K562 (cell line): Measurements from ENCODE around the gene HSPA1L. TPM values are rescaled to one million over a fixed set of nuclear protein-coding genes. Genes with fewer than 3 reads are reported as not detected.

Source experiments
- ATF1 ChIP-seq, 2 experiments: fragments of 450-650 bp in 1 of 2; IDR thresholded peaks; 2 replicates each; pipeline ENCODE4 v1.6.1; 2016; ENCODE audit warnings: missing compliant biosample characterization in 1 of 2, missing genetic modification characterization in 1 of 2
- BHLHE40 ChIP-seq: IDR thresholded peaks from 2 replicates; pipeline ENCODE4 v1.6.1; 2011; ENCODE audit warnings: low read length, improper control_type of control experiment
- CBX3 ChIP-seq, 2 experiments: IDR thresholded peaks; 1 replicate in 1 of 2; 2 replicates in 1 of 2; pipeline ENCODE4 v1.6.1; 2012; ENCODE audit warnings: inconsistent platforms in 2 of 2, low read length in 2 of 2, borderline replicate concordance in 1 of 2, control low read depth in 1 of 2
- E2F3 ChIP-seq: fragments of 250-450 bp; sonication (Bioruptor Pico); IDR thresholded peaks from 2 replicates; pipeline ENCODE4 v1.4.0; 2020; ENCODE audit warnings: mild to moderate bottlenecking
- GTF2F1 ChIP-seq: IDR thresholded peaks from 2 replicates; pipeline ENCODE4 v1.6.1; 2011; ENCODE audit warnings: low read depth, low read length, improper control_type of control experiment
- HLTF ChIP-seq: fragments of 450-650 bp; IDR thresholded peaks from 2 replicates; pipeline ENCODE4 v1.6.1; 2016
- NELFE ChIP-seq: IDR thresholded peaks from 2 replicates; pipeline ENCODE4 v1.6.1; 2011; ENCODE audit warnings: mild to moderate bottlenecking; ENCODE audit not compliant: insufficient read depth, insufficient read length
- PHB ChIP-seq: fragments of 250-450 bp; sonication (Bioruptor Pico); IDR thresholded peaks from 2 replicates; pipeline ENCODE4 v1.5.0; 2021
- RBBP5 ChIP-seq: fragments of 200-600 bp; sonication (generic); IDR thresholded peaks from 2 replicates; pipeline ENCODE4 v1.6.1; 2012; ENCODE audit warnings: borderline replicate concordance, mild to moderate bottlenecking, low read length, control low read depth, inconsistent platforms; ENCODE audit not compliant: insufficient read depth, poor library complexity, severe bottlenecking
- SMARCE1 ChIP-seq: fragments of 450-650 bp; IDR thresholded peaks from 2 replicates; pipeline ENCODE4 v1.7.1; 2016; ENCODE audit warnings: mild to moderate bottlenecking
- SMC3 ChIP-seq: conservative IDR thresholded peaks from 2 replicates; pipeline ENCODE4 v1.6.1; 2011; ENCODE audit warnings: low read depth, low read length, improper control_type of control experiment; ENCODE audit not compliant: insufficient read depth
- SREBF1 ChIP-seq: fragments of 150-350 bp; IDR thresholded peaks from 2 replicates; pipeline ENCODE4 v1.6.1; 2014; ENCODE audit warnings: antibody characterized with exemption, low read depth, low read length, borderline replicate concordance
- SRSF3 ChIP-seq: fragments of 200-400 bp; formaldehyde crosslinking; IDR thresholded peaks from 2 replicates; pipeline ENCODE4 v1.6.1; 2016; ENCODE audit warnings: mild to moderate bottlenecking, low read length, moderate library complexity; ENCODE audit not compliant: insufficient read depth
- TAF9B ChIP-seq: fragments of 450-650 bp; IDR thresholded peaks from 2 replicates; pipeline ENCODE4 v1.6.1; 2018; ENCODE audit warnings: mild to moderate bottlenecking; ENCODE audit not compliant: partially characterized antibody
- TBL1XR1 ChIP-seq, 2 experiments: IDR thresholded peaks; 2 replicates each; pipeline ENCODE4 v1.6.1; 2012; ENCODE audit warnings: improper control_type of control experiment in 2 of 2, low read length in 2 of 2, mild to moderate bottlenecking in 1 of 2
- TRIM24 ChIP-seq, 2 experiments: fragments of 450-650 bp; IDR thresholded peaks; 2 replicates each; pipeline ENCODE4 v1.6.1; 2016
- ZNF75A ChIP-seq: fragments of 450-650 bp; formaldehyde crosslinking; IDR thresholded peaks from 2 replicates; pipeline ENCODE4 v1.4.0; 2020; ENCODE audit warnings: mild to moderate bottlenecking
- polyA plus RNA-seq, 8 experiments: library from polyadenylated mRNA; depleted of rRNA in 4 of 8; stranded (reverse) in 5 of 8; unstranded in 3 of 8; fragments of >200 nt; fragmentation: Nextera tagmentation in 2 of 8; fragmentation: Illumina TruSeq in 1 of 8; extraction: Ambion mirVana in 2 of 8; extraction: Trizol in 1 of 8; gene quantifications; 2 replicates each; pipeline versions ENCODE4 v1.2.1 to v1.2.3, GENCODE V29; 2011 to 2014; ENCODE audit warnings: inconsistent platforms in 1 of 8, missing spikeins in 1 of 8
- total RNA-seq, 7 experiments: library from RNA; depleted of rRNA in 6 of 7; stranded (reverse); fragments of >200 nt in 6 of 7; fragmentation: Illumina TruSeq in 2 of 7; extraction: Trizol in 2 of 7; gene quantifications; 2 replicates each; pipeline versions ENCODE4 v1.2.1 to v1.2.3, GENCODE V29; 2011 to 2021; ENCODE audit warnings: low replicate concordance in 1 of 7
- TF ChIP-seq, protein P1 (sequence below): sonication (generic); formaldehyde crosslinking; IDR thresholded peaks from 2 replicates; pipeline ENCODE4 v1.8.0; 2022; ENCODE audit warnings: mild to moderate bottlenecking, missing genetic modification reagents
- TF ChIP-seq, protein P2 (sequence below): fragments of 450-650 bp; IDR thresholded peaks from 2 replicates; pipeline ENCODE4 v1.6.1; 2017; ENCODE audit warnings: mild to moderate bottlenecking, moderate library complexity
- TF ChIP-seq, protein P3 (sequence below), 3 experiments: fragments of 200-800 bp in 1 of 3; fragments of 250-450 bp in 1 of 3; fragments of 450-650 bp in 1 of 3; sonication (Bioruptor Pico) in 1 of 3; sonication (Bioruptor generic) in 1 of 3; formaldehyde crosslinking in 1 of 3; IDR thresholded peaks; 2 replicates each; pipeline versions ENCODE4 v1.6.1 to v1.8.0; 2016 to 2022; ENCODE audit warnings: mild to moderate bottlenecking in 2 of 3, missing genetic modification characterization in 2 of 3, missing compliant biosample characterization in 1 of 3, moderate library complexity in 1 of 3

The HSPA1L gene
- total and polyA plus RNA-seq, 9 of the 15 experiments (the other 6 are each of a cell fraction or from before 2014, with no cell fraction given): 0.14 to 2.1 (median 1.3) TPM

DNA sequence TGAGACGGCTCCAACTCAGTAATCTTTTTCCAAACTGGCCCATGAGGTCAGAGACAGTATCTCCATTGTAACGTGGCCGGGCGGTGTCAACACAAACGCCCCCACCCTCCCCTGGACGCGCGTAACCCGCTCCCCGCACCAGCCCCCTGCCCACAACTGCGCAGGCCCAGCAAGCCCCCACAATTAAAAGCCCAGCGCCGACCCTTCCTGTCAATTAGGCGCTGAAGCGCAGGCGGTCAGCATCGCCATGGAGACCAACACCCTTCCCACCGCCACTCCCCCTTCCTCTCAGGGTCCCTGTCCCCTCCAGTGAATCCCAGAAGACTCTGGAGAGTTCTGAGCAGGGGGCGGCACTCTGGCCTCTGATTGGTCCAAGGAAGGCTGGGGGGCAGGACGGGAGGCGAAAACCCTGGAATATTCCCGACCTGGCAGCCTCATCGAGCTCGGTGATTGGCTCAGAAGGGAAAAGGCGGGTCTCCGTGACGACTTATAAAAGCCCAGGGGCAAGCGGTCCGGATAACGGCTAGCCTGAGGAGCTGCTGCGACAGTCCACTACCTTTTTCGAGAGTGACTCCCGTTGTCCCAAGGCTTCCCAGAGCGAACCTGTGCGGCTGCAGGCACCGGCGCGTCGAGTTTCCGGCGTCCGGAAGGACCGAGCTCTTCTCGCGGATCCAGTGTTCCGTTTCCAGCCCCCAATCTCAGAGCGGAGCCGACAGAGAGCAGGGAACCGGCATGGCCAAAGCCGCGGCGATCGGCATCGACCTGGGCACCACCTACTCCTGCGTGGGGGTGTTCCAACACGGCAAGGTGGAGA lies at the start of gene HSPA1L, which contains the start of gene HSPA1A (continued):
- TF ChIP-seq, protein P1, sequence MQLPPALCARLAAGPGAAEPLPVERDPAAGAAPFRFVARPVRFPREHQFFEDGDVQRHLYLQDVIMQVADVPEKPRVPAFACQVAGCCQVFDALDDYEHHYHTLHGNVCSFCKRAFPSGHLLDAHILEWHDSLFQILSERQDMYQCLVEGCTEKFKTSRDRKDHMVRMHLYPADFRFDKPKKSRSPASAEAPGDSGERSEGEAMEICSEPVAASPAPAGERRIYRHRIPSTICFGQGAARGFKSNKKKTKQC (CRISPR knock-in tag): peak; percentile 91
- TF ChIP-seq SMARCE1 (peak; percentile 46; the same call in 1 of the 2 replicates), ZNF75A (CRISPR knock-in tag) (0 out of 2 replicates have a peak, but pooled peaks have one; percentile 13), GTF2F1 (peak; percentile 99), NELFE (peak; percentile 98), HLTF (peak; percentile 69; the same call in 1 of the 2 replicates), SMC3 (0 out of 2 replicates have a peak, but pooled peaks have one; percentile 6), TRIM24 (IDR thresholded peaks at IDR 0.05) (peak in 1 of 2 experiments; percentile 49; a peak in 2 of 4 replicates), SREBF1 (peak; percentile 40; the same call in 1 of the 2 replicates), RBBP5 (peak; percentile 62), BHLHE40 (peak; percentile 41), ATF1 (CRISPR knock-in tag; IDR thresholded peaks at IDR 0.05) (no peak), ATF1 (tag; IDR thresholded peaks at IDR 0.05) (peak; percentile 74), CBX3 (IDR thresholded peaks at IDR 0.05; ENCODE audit: borderline replicate concordance in 1 of 2, low read length in 2 of 2) (peak in 1 of 2 experiments; percentile 12; a peak in 1 of 3 replicates), PHB (CRISPR knock-in tag) (peak; percentile 95; the same call in 1 of the 2 replicates), SRSF3 (no peak), E2F3 (CRISPR knock-in tag) (peak; percentile 67; the same call in 1 of the 2 replicates), TAF9B (no peak), TBL1XR1 (IDR thresholded peaks at IDR 0.05; ENCODE audit: low read length in 2 of 2) (peak; percentile 49 to 91; a peak in 3 of 4 replicates)
- TF ChIP-seq, protein P2, sequence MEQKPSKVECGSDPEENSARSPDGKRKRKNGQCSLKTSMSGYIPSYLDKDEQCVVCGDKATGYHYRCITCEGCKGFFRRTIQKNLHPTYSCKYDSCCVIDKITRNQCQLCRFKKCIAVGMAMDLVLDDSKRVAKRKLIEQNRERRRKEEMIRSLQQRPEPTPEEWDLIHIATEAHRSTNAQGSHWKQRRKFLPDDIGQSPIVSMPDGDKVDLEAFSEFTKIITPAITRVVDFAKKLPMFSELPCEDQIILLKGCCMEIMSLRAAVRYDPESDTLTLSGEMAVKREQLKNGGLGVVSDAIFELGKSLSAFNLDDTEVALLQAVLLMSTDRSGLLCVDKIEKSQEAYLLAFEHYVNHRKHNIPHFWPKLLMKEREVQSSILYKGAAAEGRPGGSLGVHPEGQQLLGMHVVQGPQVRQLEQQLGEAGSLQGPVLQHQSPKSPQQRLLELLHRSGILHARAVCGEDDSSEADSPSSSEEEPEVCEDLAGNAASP: no peak
- TF ChIP-seq, protein P3, sequence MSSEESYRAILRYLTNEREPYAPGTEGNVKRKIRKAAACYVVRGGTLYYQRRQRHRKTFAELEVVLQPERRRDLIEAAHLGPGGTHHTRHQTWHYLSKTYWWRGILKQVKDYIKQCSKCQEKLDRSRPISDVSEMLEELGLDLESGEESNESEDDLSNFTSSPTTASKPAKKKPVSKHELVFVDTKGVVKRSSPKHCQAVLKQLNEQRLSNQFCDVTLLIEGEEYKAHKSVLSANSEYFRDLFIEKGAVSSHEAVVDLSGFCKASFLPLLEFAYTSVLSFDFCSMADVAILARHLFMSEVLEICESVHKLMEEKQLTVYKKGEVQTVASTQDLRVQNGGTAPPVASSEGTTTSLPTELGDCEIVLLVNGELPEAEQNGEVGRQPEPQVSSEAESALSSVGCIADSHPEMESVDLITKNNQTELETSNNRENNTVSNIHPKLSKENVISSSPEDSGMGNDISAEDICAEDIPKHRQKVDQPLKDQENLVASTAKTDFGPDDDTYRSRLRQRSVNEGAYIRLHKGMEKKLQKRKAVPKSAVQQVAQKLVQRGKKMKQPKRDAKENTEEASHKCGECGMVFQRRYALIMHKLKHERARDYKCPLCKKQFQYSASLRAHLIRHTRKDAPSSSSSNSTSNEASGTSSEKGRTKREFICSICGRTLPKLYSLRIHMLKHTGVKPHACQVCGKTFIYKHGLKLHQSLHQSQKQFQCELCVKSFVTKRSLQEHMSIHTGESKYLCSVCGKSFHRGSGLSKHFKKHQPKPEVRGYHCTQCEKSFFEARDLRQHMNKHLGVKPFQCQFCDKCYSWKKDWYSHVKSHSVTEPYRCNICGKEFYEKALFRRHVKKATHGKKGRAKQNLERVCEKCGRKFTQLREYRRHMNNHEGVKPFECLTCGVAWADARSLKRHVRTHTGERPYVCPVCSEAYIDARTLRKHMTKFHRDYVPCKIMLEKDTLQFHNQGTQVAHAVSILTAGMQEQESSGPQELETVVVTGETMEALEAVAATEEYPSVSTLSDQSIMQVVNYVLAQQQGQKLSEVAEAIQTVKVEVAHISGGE (CRISPR knock-in tag; IDR thresholded peaks at IDR 0.05): peak in 1 of 3 experiments; percentile 79; a peak in 2 of 6 replicates
